ENCODE results near the gene NAALADL1.

Gene NAALADL1

GRCh38 chr11:65058419-65059054, at the start of gene NAALADL1:
TSS of gene NAALADL1 (minus strand) at chr11:65058553. CDS start at chr11:65058521, 32 bp downstream.
- no peak for TF ChIP-seq CTCF (IDR thresholded peaks at IDR 0.05; ENCODE audit: borderline replicate concordance, insufficient read depth, low read depth, low read length)
- H3K4me3 ChIP-seq (ENCODE audit: low read depth, low read length), result no peak within 1 kb of the TSS

- no peak overlapping the region for H3K4me3 ChIP-seq (ENCODE audit: low read depth, low read length)
- no peak for TF ChIP-seq CTCF (IDR thresholded peaks at IDR 0.05; ENCODE audit: borderline replicate concordance, insufficient read depth, low read depth, low read length)
Observed at GRCh38 chr11:65107751-65108468, 49.6 kb upstream of the NAALADL1 start.

- TF ChIP-seq CTCF (IDR thresholded peaks at IDR 0.05; ENCODE audit: borderline replicate concordance, insufficient read depth, low read depth, low read length), result no peak
- H3K4me3 ChIP-seq (ENCODE audit: low read depth, low read length), result no peak overlapping the region
Observed at GRCh38 chr11:65107078-65107477, 48.7 kb upstream of the NAALADL1 start.

GRCh38 chr11:65104628-65105027, 46.3 kb upstream of the NAALADL1 start:
- no peak for TF ChIP-seq CTCF (IDR thresholded peaks at IDR 0.05; ENCODE audit: borderline replicate concordance, insufficient read depth, low read depth, low read length)

GRCh38 chr11:65103476-65103875, 45.1 kb upstream of the NAALADL1 start:
- H3K4me3 ChIP-seq (ENCODE audit: low read depth, low read length), result no peak overlapping the region
- no peak for TF ChIP-seq CTCF (IDR thresholded peaks at IDR 0.05; ENCODE audit: borderline replicate concordance, insufficient read depth, low read depth, low read length)

More at GRCh38 chr11:65104628-65105027, 46.3 kb upstream of the NAALADL1 start:
- no peak overlapping the region for H3K4me3 ChIP-seq (ENCODE audit: low read depth, low read length)

GRCh38 chr11:65102142-65103095, 44.1 kb upstream of the NAALADL1 start:
- no peak overlapping the region for H3K4me3 ChIP-seq (ENCODE audit: low read depth, low read length)
- no peak for TF ChIP-seq CTCF (IDR thresholded peaks at IDR 0.05; ENCODE audit: borderline replicate concordance, insufficient read depth, low read depth, low read length)

Data from GM12875 (cell line).